ENCODE data around the gene NELFCD. TPM values are rescaled to one million over a fixed set of nuclear protein-coding genes. Genes with fewer than 3 reads are reported as not detected.
"Not testable (repeated sequence)": the region's sequence is repeated elsewhere in the genome, so short reads cannot be mapped to it uniquely, and the experiment has no call there.

The NELFCD gene
- total RNA-seq, 2 donors from 2014 or later: 47.1 to 64.4 TPM

GRCh38 chr20:58982406-58983114 is 1.5 kb downstream of the NELFCD start:
- Histone ChIP-seq H3K27me3 (no peaks in the 10 kb centered on the region), H3K9ac (ENCODE audit: low read depth in 2 of 2, low read length in 2 of 2) (no peak overlapping the region), H3K36me3 (no peaks in the 10 kb centered on the region), H3K4me1 (no peaks in the 10 kb centered on the region), H3K9me3 (no peaks in the 10 kb centered on the region), H3K27ac (no peak overlapping the region), H3K4me3 (peak overlapping the region; percentile 58)
- DNase-seq: no peak
- intact Hi-C loops (cut with DNase I): loop anchor here (5.0 kb wide), 1 partner anchor 80 kb away; no protein-coding TSS in a partner anchor
- TF ChIP-seq CTCF (IDR thresholded peaks at IDR 0.05): no peak

GRCh38 chr20:58983115-58983468 is 2.0 kb downstream of the NELFCD start:
- H3K9ac ChIP-seq (ENCODE audit: low read depth in 2 of 2, low read length in 2 of 2); H3K9me3 ChIP-seq; H3K4me1 ChIP-seq; DNase-seq; H3K27me3 ChIP-seq; H3K36me3 ChIP-seq; H3K27ac ChIP-seq; H3K4me3 ChIP-seq: not testable (repeated sequence)
- intact Hi-C loops (cut with DNase I): loop anchor here (5.0 kb wide), 1 partner anchor 81 kb away; no protein-coding TSS in a partner anchor

- Histone ChIP-seq H3K4me3 (no peak overlapping the region), H3K27ac (no peak overlapping the region), H3K36me3 (no peaks in the 10 kb centered on the region), H3K4me1 (no peaks in the 10 kb centered on the region), H3K27me3 (no peaks in the 10 kb centered on the region), H3K9me3 (no peaks in the 10 kb centered on the region), H3K9ac (ENCODE audit: low read depth in 2 of 2, low read length in 2 of 2) (no peak overlapping the region)
- no peak for DNase-seq
- no peak for TF ChIP-seq CTCF (IDR thresholded peaks at IDR 0.05)
- intact Hi-C loops (cut with DNase I): loop anchor here (5.0 kb wide), 1 partner anchor 82 kb away; no protein-coding TSS in a partner anchor
These were observed 3.6 kb downstream of the NELFCD start for GRCh38 chr20:58984691-58985090.

- Histone ChIP-seq H3K9me3 (no peaks in the 10 kb centered on the region), H3K27me3 (no peaks in the 10 kb centered on the region), H3K4me3 (no peak overlapping the region), H3K36me3 (peaks cover 2% of the 10 kb centered on the region), H3K4me1 (no peaks in the 10 kb centered on the region), H3K9ac (ENCODE audit: low read depth in 2 of 2, low read length in 2 of 2) (no peak overlapping the region), H3K27ac (no peak overlapping the region)
- intact Hi-C loops (cut with DNase I): no loop called here
- DNase-seq: no peak
- no peak for TF ChIP-seq CTCF (IDR thresholded peaks at IDR 0.05)
These were observed 4.6 kb downstream of the NELFCD start for GRCh38 chr20:58985656-58986055.

- peaks cover 7% of the 10 kb centered on the region for H3K36me3 ChIP-seq
- H3K27ac ChIP-seq: no peak overlapping the region
- no peaks in the 10 kb centered on the region for H3K27me3 ChIP-seq
- intact Hi-C loops (cut with DNase I): no loop called here
- no peaks in the 10 kb centered on the region for H3K9me3 ChIP-seq
- TF ChIP-seq CTCF (IDR thresholded peaks at IDR 0.05): no peak
- no peaks in the 10 kb centered on the region for H3K4me1 ChIP-seq
- no peak overlapping the region for H3K9ac ChIP-seq (ENCODE audit: low read depth in 2 of 2, low read length in 2 of 2)
- no peak overlapping the region for H3K4me3 ChIP-seq
- DNase-seq: no peak
These were observed 5.4 kb downstream of the NELFCD start for GRCh38 chr20:58986286-58986967.

- Histone ChIP-seq H3K9me3 (no peaks in the 10 kb centered on the region), H3K36me3 (peaks cover 7% of the 10 kb centered on the region), H3K27me3 (no peaks in the 10 kb centered on the region), H3K4me1 (no peaks in the 10 kb centered on the region), H3K27ac (no peak overlapping the region), H3K4me3 (no peak overlapping the region), H3K9ac (ENCODE audit: low read depth in 2 of 2, low read length in 2 of 2) (no peak overlapping the region)
- no peak for TF ChIP-seq CTCF (IDR thresholded peaks at IDR 0.05)
- intact Hi-C loops (cut with DNase I): no loop called here
- DNase-seq: no peak
These were observed 6.0 kb downstream of the NELFCD start for GRCh38 chr20:58986968-58987517.

Measured in colonic mucosa (tissue), 4 donors.